Fibroblast of lung (primary cell): ENCODE results near the gene C19orf38. TPM values are rescaled to one million over a fixed set of nuclear protein-coding genes. Genes with fewer than 3 reads are reported as not detected.

Source experiments
- DNase-seq, 2 donors: peaks; one replicate each; pipeline versions ENCODE4 v3.0.0 to v3.0.0-alpha.2; 2010; ENCODE audit warnings: low read depth in 2 of 2
- H2AFZ ChIP-seq: 2 replicates; pipeline ENCODE4 v1.5.1; 2012; ENCODE audit warnings: low read length, control low read depth, inconsistent platforms
- H3K27ac ChIP-seq: 2 replicates; pipeline ENCODE4 v1.5.1; 2011; ENCODE audit warnings: low read length, control low read depth; ENCODE audit not compliant: insufficient read depth
- H3K27me3 ChIP-seq: 2 replicates; pipeline ENCODE4 v1.5.1; 2011; ENCODE audit warnings: mild to moderate bottlenecking, low read length; ENCODE audit not compliant: control insufficient read depth, insufficient read depth
- H3K36me3 ChIP-seq: 2 replicates; pipeline ENCODE4 v1.5.1; 2011; ENCODE audit warnings: low read length; ENCODE audit not compliant: control insufficient read depth, insufficient read depth
- H3K4me1 ChIP-seq: 2 replicates; pipeline ENCODE4 v1.5.1; 2011; ENCODE audit warnings: low read length; ENCODE audit not compliant: control insufficient read depth, insufficient read depth; ENCODE audit errors: extremely low read depth
- H3K4me2 ChIP-seq: 2 replicates; pipeline ENCODE4 v1.5.1; 2011; ENCODE audit warnings: low read length, control low read depth; ENCODE audit not compliant: insufficient read depth; ENCODE audit errors: extremely low read depth
- H3K4me3 ChIP-seq, 4 experiments: fragments of 200-600 bp in 1 of 4; sonication (generic) in 1 of 4; replicated peaks in 1 of 4; 2 replicates each; pipeline ENCODE4 v1.5.1; 2011 to 2016; ENCODE audit warnings: low read length in 4 of 4, low read depth in 3 of 4, mild to moderate bottlenecking in 3 of 4, control low read depth in 2 of 4, inconsistent platforms in 1 of 4, mixed read lengths in 1 of 4; ENCODE audit not compliant: insufficient read depth in 1 of 4; ENCODE audit errors: control extremely low read depth in 1 of 4
- H3K79me2 ChIP-seq: 2 replicates; pipeline ENCODE4 v1.5.1; 2012; ENCODE audit warnings: mild to moderate bottlenecking, low read length, inconsistent platforms; ENCODE audit not compliant: control insufficient read depth, insufficient read depth
- H3K9ac ChIP-seq: 2 replicates; pipeline ENCODE4 v1.5.1; 2011; ENCODE audit warnings: mild to moderate bottlenecking, low read length, control low read depth; ENCODE audit not compliant: insufficient read depth
- H3K9me3 ChIP-seq: 2 replicates; pipeline ENCODE4 v1.5.1; 2012; ENCODE audit warnings: low read depth, low read length; ENCODE audit not compliant: control insufficient read depth, insufficient read depth
- H4K20me1 ChIP-seq: 2 replicates; pipeline ENCODE4 v1.5.1; 2011; ENCODE audit warnings: low read length; ENCODE audit not compliant: control insufficient read depth, insufficient read depth; ENCODE audit errors: extremely low read depth
- EZH2 ChIP-seq: IDR thresholded peaks from 2 replicates; pipeline ENCODE4 v1.5.1; 2012; ENCODE audit warnings: low read length, control low read depth, mild to moderate bottlenecking; ENCODE audit errors: missing control alignments
- polyA plus RNA-seq, 2 donors: library from polyadenylated mRNA; depleted of rRNA in 1 of 2; stranded (reverse) in 1 of 2; unstranded in 1 of 2; fragments of >200 nt; gene quantifications; 2 replicates each; pipeline ENCODE4 v1.2.1, GENCODE V29; 2011 to 2012; ENCODE audit warnings: missing spikeins in 1 of 2
- total RNA-seq: library from RNA; depleted of rRNA; stranded (reverse); fragments of >200 nt; gene quantifications from 2 replicates; pipeline ENCODE4 v1.2.1, GENCODE V29; 2014
- TF ChIP-seq, protein P1 (sequence below), 2 donors: IDR thresholded peaks in 1 of 2; conservative IDR thresholded peaks in 1 of 2; 1 replicate in 1 of 2; 2 replicates in 1 of 2; pipeline ENCODE4 v1.5.1; 2011 to 2012; ENCODE audit warnings: low read length in 2 of 2, control low read depth in 1 of 2, inconsistent platforms in 1 of 2, low read depth in 1 of 2, mild to moderate bottlenecking in 1 of 2

The C19orf38 gene
- total and polyA plus RNA-seq, 2 donors (not counting 1 experiment from before 2014, with no cell fraction given): 0.08 to 1.3 TPM

- Histone ChIP-seq H3K27me3 (no peaks in the 10 kb centered on the region), H3K79me2 (no peaks in the 10 kb centered on the region), H2AFZ (no peak overlapping the region), H3K9me3 (no peaks in the 10 kb centered on the region), H3K4me3 (no peak overlapping the region), H3K4me1 (peaks cover 8% of the 10 kb centered on the region), H4K20me1 (no peaks in the 10 kb centered on the region), H3K4me2 (no peak overlapping the region), H3K36me3 (peaks cover 30% of the 10 kb centered on the region), H3K9ac (no peak overlapping the region), H3K27ac (peak overlapping the region; percentile 2)
- TF ChIP-seq, protein P1, sequence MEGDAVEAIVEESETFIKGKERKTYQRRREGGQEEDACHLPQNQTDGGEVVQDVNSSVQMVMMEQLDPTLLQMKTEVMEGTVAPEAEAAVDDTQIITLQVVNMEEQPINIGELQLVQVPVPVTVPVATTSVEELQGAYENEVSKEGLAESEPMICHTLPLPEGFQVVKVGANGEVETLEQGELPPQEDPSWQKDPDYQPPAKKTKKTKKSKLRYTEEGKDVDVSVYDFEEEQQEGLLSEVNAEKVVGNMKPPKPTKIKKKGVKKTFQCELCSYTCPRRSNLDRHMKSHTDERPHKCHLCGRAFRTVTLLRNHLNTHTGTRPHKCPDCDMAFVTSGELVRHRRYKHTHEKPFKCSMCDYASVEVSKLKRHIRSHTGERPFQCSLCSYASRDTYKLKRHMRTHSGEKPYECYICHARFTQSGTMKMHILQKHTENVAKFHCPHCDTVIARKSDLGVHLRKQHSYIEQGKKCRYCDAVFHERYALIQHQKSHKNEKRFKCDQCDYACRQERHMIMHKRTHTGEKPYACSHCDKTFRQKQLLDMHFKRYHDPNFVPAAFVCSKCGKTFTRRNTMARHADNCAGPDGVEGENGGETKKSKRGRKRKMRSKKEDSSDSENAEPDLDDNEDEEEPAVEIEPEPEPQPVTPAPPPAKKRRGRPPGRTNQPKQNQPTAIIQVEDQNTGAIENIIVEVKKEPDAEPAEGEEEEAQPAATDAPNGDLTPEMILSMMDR (conservative IDR thresholded peaks at IDR 0.05 in 1 of 2, IDR thresholded peaks at IDR 0.05 in 1 of 2; ENCODE audit: low read depth in 1 of 2, low read length in 2 of 2): no peak
- no peak for TF ChIP-seq EZH2
- peak; percentile 19 to 56 for DNase-seq
Measured at GRCh38 chr19:10808937-10809649, 39.1 kb upstream of the C19orf38 start.

GRCh38 chr19:10809651-10810285 lies 38.4 kb upstream of the C19orf38 start:
- no peak for DNase-seq
- Histone ChIP-seq H4K20me1 (no peaks in the 10 kb centered on the region), H2AFZ (no peak overlapping the region), H3K4me2 (no peak overlapping the region), H3K4me1 (peaks cover 9% of the 10 kb centered on the region), H3K27ac (peak overlapping the region; percentile 2), H3K9ac (no peak overlapping the region), H3K79me2 (peaks cover 6% of the 10 kb centered on the region), H3K9me3 (no peaks in the 10 kb centered on the region), H3K36me3 (peaks cover 33% of the 10 kb centered on the region), H3K4me3 (no peak overlapping the region), H3K27me3 (no peaks in the 10 kb centered on the region)
- TF ChIP-seq, protein P1 (conservative IDR thresholded peaks at IDR 0.05 in 1 of 2, IDR thresholded peaks at IDR 0.05 in 1 of 2; ENCODE audit: low read depth in 1 of 2, low read length in 2 of 2): no peak
- no peak for TF ChIP-seq EZH2

DNA sequence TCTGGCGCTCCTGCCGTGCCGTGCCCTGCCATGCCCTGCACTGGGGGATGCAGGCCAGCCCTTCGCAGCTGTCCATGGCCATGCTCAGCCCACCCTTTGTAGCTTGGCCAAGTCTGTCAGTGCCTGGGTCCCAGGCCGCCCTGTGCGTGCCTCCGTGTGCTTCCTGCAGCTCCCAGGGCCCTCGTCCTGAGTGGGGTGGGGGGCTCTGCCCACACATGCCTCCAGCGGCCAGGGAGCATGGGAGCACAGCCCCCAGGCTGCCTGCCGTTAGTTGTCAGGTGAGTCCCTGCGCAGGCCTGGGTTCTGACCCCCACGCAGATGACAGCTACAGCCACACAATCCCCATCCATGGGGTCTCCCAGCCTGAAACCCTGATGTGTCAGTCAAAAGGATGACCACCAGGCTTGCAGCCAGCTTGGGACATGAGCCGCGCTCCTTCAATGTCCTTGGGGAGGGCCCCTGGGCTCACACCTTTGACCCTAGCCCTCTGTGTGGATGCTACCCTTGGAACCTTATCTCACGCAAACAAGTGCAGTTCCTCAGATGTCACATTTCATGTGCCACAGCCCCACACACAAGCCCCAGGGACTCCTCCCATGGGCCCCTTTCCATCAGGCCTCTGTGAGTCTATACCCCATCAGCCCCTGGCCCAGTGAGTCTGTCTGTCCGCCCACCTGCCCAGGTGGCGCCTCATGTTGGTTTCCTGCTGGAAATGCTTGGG lies 36.7 kb upstream of the C19orf38 start:
- TF ChIP-seq, protein P1 (conservative IDR thresholded peaks at IDR 0.05 in 1 of 2, IDR thresholded peaks at IDR 0.05 in 1 of 2; ENCODE audit: low read depth in 1 of 2, low read length in 2 of 2): no peak
- no peak for TF ChIP-seq EZH2
- Histone ChIP-seq H3K79me2 (peaks cover 24% of the 10 kb centered on the region), H3K4me1 (peaks cover 11% of the 10 kb centered on the region), H2AFZ (no peak overlapping the region), H3K4me3 (no peak overlapping the region), H3K27ac (no peak overlapping the region), H3K27me3 (no peaks in the 10 kb centered on the region), H3K9me3 (no peaks in the 10 kb centered on the region), H3K9ac (no peak overlapping the region), H4K20me1 (no peaks in the 10 kb centered on the region), H3K36me3 (peaks cover 36% of the 10 kb centered on the region), H3K4me2 (no peak overlapping the region)
- no peak for DNase-seq
